Stimulated activated CD4-positive, alpha-beta T cell treated with anti-CD3 and anti-CD28 coated beads, Interleukin-1b, Interleukin-23, amount 100 ng/mL, for 48 hours (primary cell): ENCODE measurements around the gene ECPAS.
"Not testable (repeated sequence)": the region's sequence is repeated elsewhere in the genome, so short reads cannot be mapped to it uniquely, and the experiment has no call there.

Source experiments
- DNase-seq: peaks from one replicate; pipeline ENCODE4 v3.0.0-alpha.2; 2020

Gene ECPAS

DNA sequence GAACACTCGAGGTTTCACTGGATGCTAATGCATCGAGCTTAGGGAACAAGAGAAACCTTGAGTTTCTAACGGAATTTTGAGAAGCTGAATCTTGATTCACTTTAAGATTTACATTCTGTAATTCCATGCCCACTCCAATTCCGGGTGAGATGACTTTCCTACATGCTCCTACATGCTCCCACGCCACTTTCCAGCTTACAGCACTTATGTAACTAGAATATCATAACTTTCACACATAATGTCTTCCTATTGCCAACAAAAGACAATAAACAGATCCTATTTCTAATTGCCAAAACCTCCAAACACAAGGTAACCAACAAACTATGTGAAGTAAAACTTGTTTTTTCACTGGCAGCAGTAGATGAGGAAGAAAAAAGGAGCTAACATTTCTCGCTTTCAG is 72.9 kb downstream of the ECPAS start:
- no peak for DNase-seq

DNA sequence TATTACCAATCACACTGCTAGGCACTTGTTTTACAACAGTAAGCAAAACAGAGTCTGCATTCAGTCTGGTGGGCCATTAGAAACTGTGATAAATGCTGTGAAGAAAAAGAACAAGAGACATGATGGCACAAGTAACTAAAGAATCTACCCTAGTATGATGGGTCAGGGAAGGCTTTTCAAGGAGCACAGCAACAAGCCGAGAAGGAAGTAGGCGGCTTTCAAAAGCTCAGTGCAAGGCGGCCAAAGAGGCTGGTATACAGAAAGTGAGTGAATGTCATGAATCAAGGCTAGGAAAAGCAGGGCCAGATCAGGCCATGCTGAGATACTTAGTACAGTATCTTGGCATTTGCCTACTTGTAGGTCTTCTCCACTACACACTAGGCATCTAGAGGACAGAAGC is 76.4 kb downstream of the ECPAS start:
- no peak for DNase-seq

GRCh38 chr9:111405701-111406100 is 78.5 kb downstream of the ECPAS start:
- DNase-seq, result no peak

DNA sequence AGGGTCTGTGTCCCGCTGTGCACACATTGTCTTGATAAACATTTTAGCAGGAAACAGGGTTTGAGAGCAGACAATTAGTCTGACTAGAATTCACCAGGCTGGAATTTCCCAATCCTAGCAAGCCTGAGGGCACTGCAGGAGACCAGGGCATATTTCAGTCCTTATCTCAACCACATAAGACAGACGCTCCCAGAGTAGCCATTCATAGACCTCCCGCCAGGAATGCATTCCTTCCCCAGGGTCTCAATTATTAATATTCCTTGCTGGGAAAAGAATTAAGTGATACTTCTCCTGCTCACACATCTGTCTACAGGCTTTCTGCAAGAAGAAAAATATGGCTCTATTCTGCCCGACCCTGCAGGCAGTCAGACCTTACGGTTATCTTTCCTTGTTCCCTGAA is 82.7 kb downstream of the ECPAS start:
- not testable (repeated sequence) for DNase-seq

- DNase-seq, result no peak
Observed at GRCh38 chr9:111400564-111400898, 83.7 kb downstream of the ECPAS start.

- DNase-seq, result peak; percentile 10
Observed at GRCh38 chr9:111399772-111400563, 84.2 kb downstream of the ECPAS start.

- DNase-seq, result no peak
Observed at GRCh38 chr9:111399211-111399739, 84.9 kb downstream of the ECPAS start.

DNA sequence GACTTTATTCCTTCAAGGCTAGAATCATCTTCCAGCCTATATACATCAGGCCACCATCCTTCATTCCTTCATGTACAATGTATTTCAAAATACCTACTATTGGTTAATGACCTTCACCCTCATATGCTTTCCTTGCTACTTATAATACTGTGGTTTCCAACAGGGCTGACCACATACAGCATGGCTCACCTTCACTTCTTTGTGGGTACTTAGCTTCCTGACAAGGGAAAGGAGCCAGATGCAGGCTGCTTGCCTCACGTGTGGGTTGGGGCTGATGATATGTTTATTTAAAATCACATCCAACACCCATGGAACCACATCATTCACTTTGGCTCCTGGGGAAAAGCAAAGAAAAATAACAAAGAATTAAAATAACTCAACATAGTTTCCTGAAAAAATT is 90.2 kb downstream of the ECPAS start:
- no peak for DNase-seq

DNA sequence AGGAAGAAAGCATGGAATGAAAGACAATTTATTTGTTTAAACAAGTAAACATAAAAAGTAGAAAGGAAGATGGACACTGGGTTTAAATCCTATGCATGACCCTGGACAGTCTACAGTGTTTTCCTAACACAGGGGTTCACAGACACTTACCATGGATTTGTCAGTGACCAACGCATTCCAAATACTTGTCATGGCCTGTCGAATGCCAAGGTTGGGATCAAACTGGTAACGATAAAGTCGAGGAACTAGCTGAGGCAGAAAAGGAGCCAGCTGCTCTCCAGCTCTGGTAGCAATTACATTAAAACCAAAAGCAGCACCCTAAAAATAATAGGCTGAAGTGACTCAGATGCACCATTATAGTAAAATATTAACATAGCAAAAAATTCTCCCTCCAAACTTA is 94.8 kb downstream of the ECPAS start:
- no peak for DNase-seq

DNA sequence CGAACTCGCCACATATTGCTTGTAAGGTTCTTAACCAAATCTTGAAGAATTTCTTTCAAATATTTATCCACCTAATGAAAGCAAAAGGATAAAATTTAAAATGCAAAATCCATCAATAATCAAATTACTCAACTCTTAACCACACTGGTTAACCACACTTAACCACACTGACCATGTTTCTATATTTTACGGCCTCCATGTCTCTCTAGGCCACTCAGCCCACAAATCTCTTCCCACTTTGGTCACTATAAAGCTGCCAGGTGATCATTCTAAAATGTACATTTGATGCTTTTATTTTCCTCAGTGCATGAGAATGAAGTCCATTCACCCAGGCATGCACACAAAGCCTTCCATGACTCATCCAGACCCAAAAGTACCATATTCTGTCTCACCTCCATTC is 97.8 kb downstream of the ECPAS start:
- no peak for DNase-seq

- DNase-seq, result no peak
Observed at GRCh38 chr9:111381006-111381405, 103.2 kb downstream of the ECPAS start.

- DNase-seq, result no peak
Observed at GRCh38 chr9:111375817-111376564, 108.2 kb downstream of the ECPAS start.

DNA sequence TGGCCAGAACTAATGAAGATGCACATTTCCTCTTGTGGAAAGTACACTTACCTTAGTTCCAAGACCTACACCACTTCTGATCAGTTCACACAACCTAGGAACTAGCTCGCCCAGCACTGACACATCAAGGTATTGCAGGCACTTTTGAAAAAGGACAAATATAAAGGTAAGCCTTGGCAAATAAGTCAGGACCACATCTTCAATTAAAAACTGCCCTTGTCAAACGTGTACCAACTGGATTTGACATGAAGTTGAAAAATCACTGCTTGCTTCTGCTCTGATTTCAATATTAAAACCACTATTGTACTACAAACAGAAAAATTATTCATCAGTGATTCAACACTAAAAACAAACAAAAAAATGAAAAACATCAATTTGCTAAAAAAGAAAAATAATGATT is 109.1 kb downstream of the ECPAS start:
- DNase-seq, result no peak

GRCh38 chr9:111372297-111372696 is 111.9 kb downstream of the ECPAS start:
- DNase-seq, result no peak

DNA sequence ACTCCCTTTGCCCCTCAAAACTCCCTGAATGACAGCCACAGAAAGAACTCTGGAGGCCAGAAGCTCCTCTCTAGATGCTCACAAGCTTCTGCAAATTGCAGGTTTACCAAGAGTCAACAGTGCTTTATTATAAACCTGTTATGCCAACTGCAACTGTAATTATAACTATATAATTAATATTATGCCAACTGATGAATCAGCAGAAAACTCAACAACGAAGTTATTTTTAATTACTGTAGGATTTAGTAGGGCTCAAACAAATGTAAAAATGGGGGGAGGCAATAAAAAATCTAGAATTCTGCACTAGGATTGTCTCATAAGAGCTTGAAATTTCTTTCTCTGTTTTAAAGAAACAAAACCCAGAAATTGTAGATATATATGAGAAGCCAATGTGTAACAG is 117.2 kb downstream of the ECPAS start:
- no peak for DNase-seq

GRCh38 chr9:111362526-111362925 is 121.7 kb downstream of the ECPAS start:
- DNase-seq, result no peak

GRCh38 chr9:111360881-111361280 is 123.3 kb downstream of the ECPAS start:
- DNase-seq, result no peak

- no peak for DNase-seq
Observed at GRCh38 chr9:111356481-111357244, 127.5 kb downstream of the ECPAS start.

DNA sequence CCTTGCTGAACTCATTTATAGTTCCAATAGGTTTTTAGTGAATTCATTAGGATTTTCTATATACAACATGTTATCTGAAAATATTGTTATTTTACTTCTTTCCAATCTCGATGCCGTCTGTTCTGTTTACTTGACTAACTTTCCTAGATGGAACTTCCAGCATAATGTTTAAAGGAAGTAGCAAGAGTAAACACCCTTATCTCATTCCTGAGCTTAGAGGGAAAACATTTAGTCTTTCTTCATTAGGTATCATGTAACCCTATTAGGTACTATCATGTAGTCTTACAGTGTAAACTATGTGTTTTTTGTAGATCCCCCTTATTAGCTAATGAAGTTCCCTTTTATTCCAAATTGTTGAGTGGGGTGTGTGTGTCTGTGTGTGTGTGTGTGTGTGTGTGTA is 131.6 kb downstream of the ECPAS start:
- DNase-seq, result no peak

- DNase-seq, result no peak
Observed at GRCh38 chr9:111350556-111350955, 133.6 kb downstream of the ECPAS start.

GRCh38 chr9:111349766-111350165 is 134.4 kb downstream of the ECPAS start:
- no peak for DNase-seq

- no peak for DNase-seq
Observed at GRCh38 chr9:111348821-111349271, 135.3 kb downstream of the ECPAS start.

GRCh38 chr9:111334318-111334863 is 149.8 kb downstream of the ECPAS start:
- DNase-seq, result not testable (repeated sequence)
